ENCODE measurements around the gene CIB1.
"Not testable (repeated sequence)": the region's sequence is repeated elsewhere in the genome, so short reads cannot be mapped to it uniquely, and the experiment has no call there.

The CIB1 gene

GRCh38 chr15:90266061-90266431 is 32.3 kb upstream of the CIB1 start:
- DNase-seq (ENCODE audit: low read depth) = no peak
- TF ChIP-seq CTCF (IDR thresholded peaks at IDR 0.05; ENCODE audit: control insufficient read depth, insufficient read depth, low read depth, low read length, missing control alignments) = no peak
- H3K4me3 ChIP-seq (ENCODE audit: control insufficient read depth, low read depth, low read length) = peak overlapping the region; percentile 74

- H3K4me3 ChIP-seq (ENCODE audit: control insufficient read depth, low read depth, low read length) = peak within 1 kb of the TSS; percentile 74
- no peak for TF ChIP-seq CTCF (IDR thresholded peaks at IDR 0.05; ENCODE audit: control insufficient read depth, insufficient read depth, low read depth, low read length, missing control alignments)
- DNase-seq (ENCODE audit: low read depth) = peak; percentile 51
Measured at GRCh38 chr15:90265271-90266060, 31.7 kb upstream of the CIB1 start, which contains the start of gene NGRN. Gene NGRN (plus strand): TSS chr15:90265672. CDS start chr15:90265713, 41 bp downstream.

GRCh38 chr15:90264671-90265070 is 30.9 kb upstream of the CIB1 start:
- TF ChIP-seq CTCF (IDR thresholded peaks at IDR 0.05; ENCODE audit: control insufficient read depth, insufficient read depth, low read depth, low read length, missing control alignments) = no peak
- H3K4me3 ChIP-seq (ENCODE audit: control insufficient read depth, low read depth, low read length) = peak overlapping the region; percentile 74
- DNase-seq (ENCODE audit: low read depth) = no peak

GRCh38 chr15:90262426-90262825 is 28.7 kb upstream of the CIB1 start:
- DNase-seq (ENCODE audit: low read depth) = no peak
- TF ChIP-seq CTCF (IDR thresholded peaks at IDR 0.05; ENCODE audit: control insufficient read depth, insufficient read depth, low read depth, low read length, missing control alignments) = no peak
- no peak overlapping the region for H3K4me3 ChIP-seq (ENCODE audit: control insufficient read depth, low read depth, low read length)

GRCh38 chr15:90261811-90262210 is 28.1 kb upstream of the CIB1 start:
- no peak overlapping the region for H3K4me3 ChIP-seq (ENCODE audit: control insufficient read depth, low read depth, low read length)
- no peak for DNase-seq (ENCODE audit: low read depth)
- TF ChIP-seq CTCF (IDR thresholded peaks at IDR 0.05; ENCODE audit: control insufficient read depth, insufficient read depth, low read depth, low read length, missing control alignments) = no peak

- DNase-seq (ENCODE audit: low read depth); H3K4me3 ChIP-seq (ENCODE audit: control insufficient read depth, low read depth, low read length): not testable (repeated sequence)
Measured at GRCh38 chr15:90260731-90261130, 27.0 kb upstream of the CIB1 start.

GRCh38 chr15:90259524-90259923 is 25.8 kb upstream of the CIB1 start:
- no peak for TF ChIP-seq CTCF (IDR thresholded peaks at IDR 0.05; ENCODE audit: control insufficient read depth, insufficient read depth, low read depth, low read length, missing control alignments)
- DNase-seq (ENCODE audit: low read depth) = no peak
- no peak overlapping the region for H3K4me3 ChIP-seq (ENCODE audit: control insufficient read depth, low read depth, low read length)

Data from AG09309 (cell line).